ENCODE results near the gene PCCA.

DNA sequence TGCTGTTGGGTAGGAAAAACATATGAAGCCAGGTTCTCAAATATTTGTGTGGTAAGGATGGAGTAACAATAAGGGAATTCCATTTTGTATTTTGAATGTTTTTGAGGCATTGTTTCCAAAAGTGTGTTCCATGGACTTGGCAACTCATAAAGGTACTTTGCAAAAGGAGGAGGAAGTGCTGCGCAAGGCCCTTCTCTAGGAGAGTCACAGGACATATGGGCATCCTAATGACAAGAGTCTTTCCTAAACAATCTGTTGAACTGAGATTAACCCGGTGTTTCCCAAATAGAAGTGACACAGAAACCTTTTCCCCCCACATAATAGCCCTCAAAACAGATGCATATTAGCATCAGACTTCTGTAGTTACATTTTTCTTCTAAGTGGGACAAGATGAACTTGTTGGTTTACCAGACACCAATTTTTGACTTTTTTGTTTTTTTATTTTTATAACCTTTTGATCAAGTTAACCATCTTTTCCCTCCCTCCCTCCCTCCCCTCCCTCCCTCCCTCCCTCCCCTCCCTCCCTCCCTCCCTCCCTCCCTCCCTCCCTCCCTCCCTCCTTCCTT lies 209.3 kb downstream of the PCCA start:
- TF ChIP-seq TAF1 (IDR thresholded peaks at IDR 0.05; ENCODE audit: borderline replicate concordance, low read depth, low read length) (no peak), TEAD4 (IDR thresholded peaks at IDR 0.05; ENCODE audit: borderline replicate concordance, insufficient read depth) (no peak), RAD21 (IDR thresholded peaks at IDR 0.05; ENCODE audit: low read length) (no peak), EZH2phosphoT487 (IDR thresholded peaks at IDR 0.05; ENCODE audit: borderline replicate concordance, low read depth) (no peak), CHD2 (IDR thresholded peaks at IDR 0.05; ENCODE audit: low read length, partially characterized antibody) (no peak), EP300 (IDR thresholded peaks at IDR 0.05; ENCODE audit: borderline replicate concordance in 1 of 2, low read depth in 1 of 2, low read length in 1 of 2) (no peak), POLR2AphosphoS5 (IDR thresholded peaks at IDR 0.05; ENCODE audit: low read depth, low read length) (no peak), RCOR1 (IDR thresholded peaks at IDR 0.05; ENCODE audit: low read length) (no peak), NRF1 (IDR thresholded peaks at IDR 0.05; ENCODE audit: low read depth, low read length) (no peak)
- TF ChIP-seq, protein P1, sequence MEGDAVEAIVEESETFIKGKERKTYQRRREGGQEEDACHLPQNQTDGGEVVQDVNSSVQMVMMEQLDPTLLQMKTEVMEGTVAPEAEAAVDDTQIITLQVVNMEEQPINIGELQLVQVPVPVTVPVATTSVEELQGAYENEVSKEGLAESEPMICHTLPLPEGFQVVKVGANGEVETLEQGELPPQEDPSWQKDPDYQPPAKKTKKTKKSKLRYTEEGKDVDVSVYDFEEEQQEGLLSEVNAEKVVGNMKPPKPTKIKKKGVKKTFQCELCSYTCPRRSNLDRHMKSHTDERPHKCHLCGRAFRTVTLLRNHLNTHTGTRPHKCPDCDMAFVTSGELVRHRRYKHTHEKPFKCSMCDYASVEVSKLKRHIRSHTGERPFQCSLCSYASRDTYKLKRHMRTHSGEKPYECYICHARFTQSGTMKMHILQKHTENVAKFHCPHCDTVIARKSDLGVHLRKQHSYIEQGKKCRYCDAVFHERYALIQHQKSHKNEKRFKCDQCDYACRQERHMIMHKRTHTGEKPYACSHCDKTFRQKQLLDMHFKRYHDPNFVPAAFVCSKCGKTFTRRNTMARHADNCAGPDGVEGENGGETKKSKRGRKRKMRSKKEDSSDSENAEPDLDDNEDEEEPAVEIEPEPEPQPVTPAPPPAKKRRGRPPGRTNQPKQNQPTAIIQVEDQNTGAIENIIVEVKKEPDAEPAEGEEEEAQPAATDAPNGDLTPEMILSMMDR (IDR thresholded peaks at IDR 0.05), result no peak
- TF ChIP-seq, protein P2, sequence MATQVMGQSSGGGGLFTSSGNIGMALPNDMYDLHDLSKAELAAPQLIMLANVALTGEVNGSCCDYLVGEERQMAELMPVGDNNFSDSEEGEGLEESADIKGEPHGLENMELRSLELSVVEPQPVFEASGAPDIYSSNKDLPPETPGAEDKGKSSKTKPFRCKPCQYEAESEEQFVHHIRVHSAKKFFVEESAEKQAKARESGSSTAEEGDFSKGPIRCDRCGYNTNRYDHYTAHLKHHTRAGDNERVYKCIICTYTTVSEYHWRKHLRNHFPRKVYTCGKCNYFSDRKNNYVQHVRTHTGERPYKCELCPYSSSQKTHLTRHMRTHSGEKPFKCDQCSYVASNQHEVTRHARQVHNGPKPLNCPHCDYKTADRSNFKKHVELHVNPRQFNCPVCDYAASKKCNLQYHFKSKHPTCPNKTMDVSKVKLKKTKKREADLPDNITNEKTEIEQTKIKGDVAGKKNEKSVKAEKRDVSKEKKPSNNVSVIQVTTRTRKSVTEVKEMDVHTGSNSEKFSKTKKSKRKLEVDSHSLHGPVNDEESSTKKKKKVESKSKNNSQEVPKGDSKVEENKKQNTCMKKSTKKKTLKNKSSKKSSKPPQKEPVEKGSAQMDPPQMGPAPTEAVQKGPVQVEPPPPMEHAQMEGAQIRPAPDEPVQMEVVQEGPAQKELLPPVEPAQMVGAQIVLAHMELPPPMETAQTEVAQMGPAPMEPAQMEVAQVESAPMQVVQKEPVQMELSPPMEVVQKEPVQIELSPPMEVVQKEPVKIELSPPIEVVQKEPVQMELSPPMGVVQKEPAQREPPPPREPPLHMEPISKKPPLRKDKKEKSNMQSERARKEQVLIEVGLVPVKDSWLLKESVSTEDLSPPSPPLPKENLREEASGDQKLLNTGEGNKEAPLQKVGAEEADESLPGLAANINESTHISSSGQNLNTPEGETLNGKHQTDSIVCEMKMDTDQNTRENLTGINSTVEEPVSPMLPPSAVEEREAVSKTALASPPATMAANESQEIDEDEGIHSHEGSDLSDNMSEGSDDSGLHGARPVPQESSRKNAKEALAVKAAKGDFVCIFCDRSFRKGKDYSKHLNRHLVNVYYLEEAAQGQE (IDR thresholded peaks at IDR 0.05; ENCODE audit: low read depth, low read length), result no peak
- TF ChIP-seq, protein P3, sequence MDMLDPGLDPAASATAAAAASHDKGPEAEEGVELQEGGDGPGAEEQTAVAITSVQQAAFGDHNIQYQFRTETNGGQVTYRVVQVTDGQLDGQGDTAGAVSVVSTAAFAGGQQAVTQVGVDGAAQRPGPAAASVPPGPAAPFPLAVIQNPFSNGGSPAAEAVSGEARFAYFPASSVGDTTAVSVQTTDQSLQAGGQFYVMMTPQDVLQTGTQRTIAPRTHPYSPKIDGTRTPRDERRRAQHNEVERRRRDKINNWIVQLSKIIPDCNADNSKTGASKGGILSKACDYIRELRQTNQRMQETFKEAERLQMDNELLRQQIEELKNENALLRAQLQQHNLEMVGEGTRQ (IDR thresholded peaks at IDR 0.05; ENCODE audit: borderline replicate concordance, low read depth, low read length), result no peak
